ENCODE results near the gene MED1.
"Not testable (repeated sequence)": the region's sequence is repeated elsewhere in the genome, so short reads cannot be mapped to it uniquely, and the experiment has no call there.

MED1 gene

GRCh38 chr17:39429600-39429999 is 21.5 kb downstream of the MED1 start:
- no peak for DNase-seq

GRCh38 chr17:39416141-39416540 is 34.9 kb downstream of the MED1 start:
- DNase-seq, result no peak

- no peak for DNase-seq
Measured at GRCh38 chr17:39410279-39410678, 40.8 kb downstream of the MED1 start.

GRCh38 chr17:39408360-39408759 is 42.7 kb downstream of the MED1 start:
- DNase-seq, result no peak

- DNase-seq, result no peak
Measured at GRCh38 chr17:39406951-39407350, 44.1 kb downstream of the MED1 start.

- no peak for DNase-seq
Measured at GRCh38 chr17:39405436-39405835, 45.6 kb downstream of the MED1 start.

- no peak for DNase-seq
Measured at GRCh38 chr17:39404542-39405378, 46.3 kb downstream of the MED1 start.

- DNase-seq, result no peak
Measured at GRCh38 chr17:39402890-39403605, 48.0 kb downstream of the MED1 start.

GRCh38 chr17:39402244-39402889 is 48.7 kb downstream of the MED1 start:
- peak; percentile 76 for DNase-seq

- DNase-seq, result peak; percentile 95
Measured at GRCh38 chr17:39401412-39402243, 49.4 kb downstream of the MED1 start, which contains the start of gene FBXL20. FBXL20 (minus strand) TSS chr17:39401626; CDS start chr17:39401402, 224 bp downstream.

GRCh38 chr17:39400547-39401411 is 50.3 kb downstream of the MED1 start:
- peak; percentile 12 for DNase-seq

- DNase-seq, result no peak
Measured at GRCh38 chr17:39399791-39400190, 51.3 kb downstream of the MED1 start.

- DNase-seq, result no peak
Measured at GRCh38 chr17:39393736-39394135, 57.3 kb downstream of the MED1 start.

- DNase-seq, result no peak
Measured at GRCh38 chr17:39391448-39391847, 59.6 kb downstream of the MED1 start.

- no peak for DNase-seq
Measured at GRCh38 chr17:39385040-39385439, 66.0 kb downstream of the MED1 start.

GRCh38 chr17:39380144-39380543 is 70.9 kb downstream of the MED1 start:
- DNase-seq, result no peak

GRCh38 chr17:39376434-39376833 is 74.6 kb downstream of the MED1 start:
- no peak for DNase-seq

- DNase-seq, result not testable (repeated sequence)
Measured at GRCh38 chr17:39367805-39368204, 83.3 kb downstream of the MED1 start.

GRCh38 chr17:39365872-39366271 is 85.2 kb downstream of the MED1 start:
- no peak for DNase-seq

- DNase-seq, result no peak
Measured at GRCh38 chr17:39365242-39365641, 85.8 kb downstream of the MED1 start.

GRCh38 chr17:39364236-39365025 is 86.6 kb downstream of the MED1 start:
- no peak for DNase-seq

All from activated CD4-positive, alpha-beta T cell treated with anti-CD3 and anti-CD28 coated beads, Interleukin-2, amount 50 U/mL, for 1 hour (primary cell).